Coronary artery (tissue), 2 donors: ENCODE results near the gene TRIM58.

Source experiments
- DNase-seq: peaks from one replicate; pipeline ENCODE4 v3.0.0-alpha.2; 2017; ENCODE audit warnings: low spot score
- H3K27ac ChIP-seq, 2 donors: fragments of 200-600 bp; sonication (generic); one replicate each; pipeline ENCODE4 v1.5.1; 2016 to 2019
- H3K4me3 ChIP-seq: fragments of 200-600 bp; sonication (generic); 2 replicates; pipeline ENCODE4 v1.5.1; 2016; ENCODE audit warnings: mild to moderate bottlenecking, moderate library complexity
- TF ChIP-seq, protein P1 (sequence below): fragments of 200-600 bp; sonication (generic); IDR thresholded peaks from one replicate; pipeline ENCODE4 v1.5.1; 2019; ENCODE audit warnings: antibody characterized with exemption

TRIM58 gene

DNA sequence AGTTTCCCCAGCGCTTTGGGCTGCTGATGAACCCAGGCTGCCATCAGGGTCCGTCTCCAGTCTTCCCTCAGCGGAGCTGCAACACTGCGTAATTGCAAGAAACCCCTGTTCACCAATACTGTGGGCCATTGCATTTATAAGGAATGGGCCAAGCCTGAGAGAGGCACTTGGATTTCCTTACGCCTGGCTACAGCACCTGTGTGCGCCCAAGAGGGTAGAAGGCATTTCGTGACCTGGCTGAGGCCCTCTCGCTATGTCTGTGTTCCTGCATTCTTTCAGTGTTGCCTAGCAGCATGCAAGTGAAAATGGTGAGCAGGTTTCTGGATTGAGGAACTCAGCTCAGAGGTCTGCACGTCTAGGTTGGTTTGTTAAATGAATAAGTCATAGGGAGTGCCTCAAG, 26.4 kb downstream of the TRIM58 start:
- TF ChIP-seq, protein P1, sequence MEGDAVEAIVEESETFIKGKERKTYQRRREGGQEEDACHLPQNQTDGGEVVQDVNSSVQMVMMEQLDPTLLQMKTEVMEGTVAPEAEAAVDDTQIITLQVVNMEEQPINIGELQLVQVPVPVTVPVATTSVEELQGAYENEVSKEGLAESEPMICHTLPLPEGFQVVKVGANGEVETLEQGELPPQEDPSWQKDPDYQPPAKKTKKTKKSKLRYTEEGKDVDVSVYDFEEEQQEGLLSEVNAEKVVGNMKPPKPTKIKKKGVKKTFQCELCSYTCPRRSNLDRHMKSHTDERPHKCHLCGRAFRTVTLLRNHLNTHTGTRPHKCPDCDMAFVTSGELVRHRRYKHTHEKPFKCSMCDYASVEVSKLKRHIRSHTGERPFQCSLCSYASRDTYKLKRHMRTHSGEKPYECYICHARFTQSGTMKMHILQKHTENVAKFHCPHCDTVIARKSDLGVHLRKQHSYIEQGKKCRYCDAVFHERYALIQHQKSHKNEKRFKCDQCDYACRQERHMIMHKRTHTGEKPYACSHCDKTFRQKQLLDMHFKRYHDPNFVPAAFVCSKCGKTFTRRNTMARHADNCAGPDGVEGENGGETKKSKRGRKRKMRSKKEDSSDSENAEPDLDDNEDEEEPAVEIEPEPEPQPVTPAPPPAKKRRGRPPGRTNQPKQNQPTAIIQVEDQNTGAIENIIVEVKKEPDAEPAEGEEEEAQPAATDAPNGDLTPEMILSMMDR: no peak
- H3K27ac ChIP-seq: no peak overlapping the region
- DNase-seq: no peak
- H3K4me3 ChIP-seq: no peak overlapping the region

DNA sequence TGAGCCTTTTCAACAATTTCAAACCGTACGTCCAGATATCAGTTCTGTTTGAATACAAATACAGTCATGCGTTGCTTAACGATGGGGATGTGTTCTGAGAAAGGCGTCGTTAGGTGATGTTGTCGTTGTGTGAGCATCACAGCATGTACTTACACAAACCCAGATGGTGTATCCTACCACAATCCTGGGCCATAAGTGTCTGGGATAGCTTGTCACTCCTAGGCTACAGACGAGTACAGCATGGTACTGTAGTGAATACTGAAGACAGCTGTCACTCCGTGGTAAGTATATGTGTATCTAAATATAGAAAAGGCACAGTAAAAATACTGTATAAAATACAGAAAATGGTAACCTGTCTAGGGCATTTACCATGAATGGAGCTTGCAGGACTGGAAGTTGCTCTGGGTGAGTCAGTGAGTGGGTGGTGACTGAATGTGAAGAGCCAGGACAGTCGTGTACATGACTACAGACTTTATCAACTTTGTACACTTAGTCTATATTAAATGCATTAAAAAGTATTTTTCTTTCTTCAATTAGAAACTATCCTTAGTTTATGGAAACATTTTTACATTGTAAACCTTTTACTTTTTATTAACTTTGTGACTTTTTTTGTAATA, 27.9 kb downstream of the TRIM58 start:
- no peak overlapping the region for H3K27ac ChIP-seq
- DNase-seq: no peak
- H3K4me3 ChIP-seq: no peak overlapping the region
- TF ChIP-seq, protein P1: no peak

DNA sequence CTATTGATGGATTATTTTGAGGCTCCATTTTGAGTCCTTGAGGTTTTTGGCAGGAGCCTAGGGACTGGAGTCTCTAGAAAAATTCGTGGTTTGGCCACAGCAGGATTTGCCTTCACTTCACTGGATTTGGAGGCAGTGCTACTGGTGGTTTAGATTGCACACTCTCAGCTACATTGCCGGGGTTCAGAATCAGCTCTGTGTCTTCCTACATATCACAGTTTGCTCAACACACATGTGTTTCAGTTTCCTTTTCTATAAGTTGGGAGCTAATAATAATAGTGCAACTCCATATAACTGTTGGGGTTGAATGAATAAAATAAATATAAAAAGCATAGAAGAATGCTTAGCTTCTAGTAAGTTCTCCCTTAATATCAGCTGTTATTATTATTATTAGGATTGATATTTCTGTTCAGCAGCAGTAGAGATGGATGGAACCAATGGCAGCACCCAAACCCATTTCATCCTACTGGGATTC, 38.2 kb downstream of the TRIM58 start, which contains the start of gene OR2W3:
Gene OR2W3 (plus strand): TSS at position 425 of the 475 bp plus-strand sequence. CDS start 0 bp downstream, at position 425.
- Histone ChIP-seq H3K27ac (no peak within 1 kb of the TSS), H3K4me3 (no peak within 1 kb of the TSS)
- no peak for DNase-seq
- TF ChIP-seq, protein P1: no peak

DNA sequence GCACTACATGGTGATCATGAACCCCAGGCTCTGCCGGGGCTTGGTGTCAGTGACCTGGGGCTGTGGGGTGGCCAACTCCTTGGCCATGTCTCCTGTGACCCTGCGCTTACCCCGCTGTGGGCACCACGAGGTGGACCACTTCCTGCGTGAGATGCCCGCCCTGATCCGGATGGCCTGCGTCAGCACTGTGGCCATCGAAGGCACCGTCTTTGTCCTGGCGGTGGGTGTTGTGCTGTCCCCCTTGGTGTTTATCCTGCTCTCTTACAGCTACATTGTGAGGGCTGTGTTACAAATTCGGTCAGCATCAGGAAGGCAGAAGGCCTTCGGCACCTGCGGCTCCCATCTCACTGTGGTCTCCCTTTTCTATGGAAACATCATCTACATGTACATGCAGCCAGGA, 39.0 kb downstream of the TRIM58 start:
- no peak for DNase-seq
- Histone ChIP-seq H3K27ac (no peak overlapping the region), H3K4me3 (no peak overlapping the region)
- TF ChIP-seq, protein P1: no peak

- Histone ChIP-seq H3K27ac (no peak overlapping the region), H3K4me3 (no peak overlapping the region)
- no peak for DNase-seq
- TF ChIP-seq, protein P1: no peak
These were observed 47.1 kb downstream of the TRIM58 start for GRCh38 chr1:247904122-247904521.

DNA sequence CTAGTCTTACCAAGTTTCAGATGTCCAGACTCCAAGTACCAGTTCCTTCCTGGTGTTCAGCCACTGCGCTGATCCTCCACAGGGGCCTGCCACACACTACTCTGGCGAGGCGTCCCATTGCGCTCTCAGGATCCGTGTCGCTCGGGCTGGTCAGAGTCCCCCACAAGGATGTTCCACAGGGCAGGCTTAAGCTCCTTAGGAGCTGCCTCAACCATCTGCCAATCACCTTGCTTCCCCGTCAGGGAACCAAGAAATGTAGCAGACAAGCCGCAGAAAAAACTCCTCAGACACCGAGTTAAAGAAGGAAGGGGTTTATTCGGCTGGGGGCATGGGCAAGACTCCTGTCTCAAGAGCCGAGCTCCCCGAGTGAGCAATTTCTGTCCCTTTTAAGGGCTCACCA, 48.2 kb downstream of the TRIM58 start:
- Histone ChIP-seq H3K4me3 (no peak overlapping the region), H3K27ac (no peak overlapping the region)
- no peak for DNase-seq
- TF ChIP-seq, protein P1: no peak

- peak overlapping the region in 1 of 2 donors; percentile 15 for H3K27ac ChIP-seq
- peak overlapping the region; percentile 64 for H3K4me3 ChIP-seq
- no peak for DNase-seq
- TF ChIP-seq, protein P1: no peak
These were observed 49.0 kb downstream of the TRIM58 start for GRCh38 chr1:247905910-247906503.
